MM.1S (cell line): ENCODE measurements around the gene CUL2.
"Not testable (repeated sequence)": the region's sequence is repeated elsewhere in the genome, so short reads cannot be mapped to it uniquely, and the experiment has no call there.

ENCODE experiments used
- DNase-seq: peaks from one replicate; pipeline ENCODE4 v3.0.0-alpha.2; 2015
- H2AFZ ChIP-seq: fragments of 300-600 bp; sonication (generic); 2 replicates; pipeline ENCODE4 v1.6.0; 2016; ENCODE audit warnings: antibody characterized with exemption, low read length
- H3F3A ChIP-seq: fragments of 300-600 bp; sonication (generic); 2 replicates; pipeline ENCODE4 v1.6.1; 2016; ENCODE audit warnings: mild to moderate bottlenecking, antibody characterized with exemption, low read length, moderate library complexity, mixed read lengths; ENCODE audit not compliant: insufficient read depth
- H3K27ac ChIP-seq: fragments of 300-600 bp; sonication (generic); 2 replicates; pipeline ENCODE4 v1.5.1; 2016; ENCODE audit warnings: mild to moderate bottlenecking, low read length
- H3K27me3 ChIP-seq: fragments of 300-600 bp; sonication (generic); replicated peaks from 2 replicates; pipeline ENCODE4 v1.6.0; 2016; ENCODE audit warnings: low read length; ENCODE audit not compliant: insufficient read depth
- H3K36me3 ChIP-seq: fragments of 300-600 bp; sonication (generic); replicated peaks from 2 replicates; pipeline ENCODE4 v1.6.1; 2016; ENCODE audit warnings: mild to moderate bottlenecking, low read length, mixed read lengths; ENCODE audit not compliant: insufficient read depth
- H3K4me1 ChIP-seq: fragments of 300-600 bp; sonication (generic); 2 replicates; pipeline ENCODE4 v1.6.1; 2016; ENCODE audit warnings: low read length, mixed read lengths
- H3K4me2 ChIP-seq: fragments of 300-600 bp; sonication (generic); 2 replicates; pipeline ENCODE4 v1.6.0; 2016; ENCODE audit warnings: low read depth, low read length
- H3K4me3 ChIP-seq: fragments of 300-600 bp; sonication (generic); 2 replicates; pipeline ENCODE4 v1.5.1; 2016; ENCODE audit warnings: low read length, mixed read lengths
- H3K79me2 ChIP-seq: fragments of 300-600 bp; sonication (generic); 2 replicates; pipeline ENCODE4 v1.6.1; 2016; ENCODE audit warnings: mixed run types, low read length, mixed read lengths
- H3K9ac ChIP-seq: fragments of 300-600 bp; sonication (generic); 2 replicates; pipeline ENCODE4 v1.6.1; 2016; ENCODE audit warnings: low read length, mixed read lengths
- H3K9me2 ChIP-seq: fragments of 300-600 bp; sonication (generic); replicated peaks from 2 replicates; pipeline ENCODE4 v1.6.1; 2016; ENCODE audit warnings: mild to moderate bottlenecking, low read length, mixed read lengths; ENCODE audit not compliant: insufficient read depth
- H3K9me3 ChIP-seq: fragments of 300-600 bp; sonication (generic); replicated peaks from 2 replicates; pipeline ENCODE4 v1.6.1; 2016; ENCODE audit warnings: mild to moderate bottlenecking, low read length, mixed read lengths; ENCODE audit not compliant: insufficient read depth
- H4K20me1 ChIP-seq: fragments of 300-600 bp; sonication (generic); 2 replicates; pipeline ENCODE4 v1.6.1; 2016; ENCODE audit warnings: mild to moderate bottlenecking, low read length, moderate library complexity, mixed read lengths; ENCODE audit not compliant: insufficient read depth
- CTCF ChIP-seq: fragments of 300-600 bp; sonication (generic); IDR thresholded peaks from 2 replicates; pipeline ENCODE4 v1.5.1; 2016; ENCODE audit warnings: antibody characterized with exemption, low read length, mixed read lengths
- EZH2 ChIP-seq: fragments of 300-600 bp; sonication (generic); optimal IDR thresholded peaks from 2 replicates; pipeline ENCODE3; 2017; ENCODE audit warnings: low read depth, mild to moderate bottlenecking, antibody characterized with exemption, low read length, mixed read lengths
- EZH2phosphoT487 ChIP-seq: fragments of 300-600 bp; sonication (generic); IDR thresholded peaks from 2 replicates; pipeline ENCODE4 v1.6.1; 2018; ENCODE audit warnings: antibody characterized with exemption, low read length

The CUL2 gene

GRCh38 chr10:35083242-35083641, 6.9 kb downstream of the CUL2 start:
- Histone ChIP-seq H4K20me1 (no peaks in the 10 kb centered on the region), H3K4me3 (no peak overlapping the region), H3F3A (no peaks in the 10 kb centered on the region), H3K4me1 (peaks cover 8% of the 10 kb centered on the region; the same call in 1 of the 2 replicates), H3K9me3 (no peaks in the 10 kb centered on the region), H3K79me2 (peaks cover 96% of the 10 kb centered on the region), H3K27me3 (no peaks in the 10 kb centered on the region), H3K4me2 (no peak overlapping the region), H2AFZ (no peak overlapping the region), H3K27ac (no peak overlapping the region), H3K9me2 (no peaks in the 10 kb centered on the region), H3K9ac (no peak overlapping the region), H3K36me3 (no peaks in the 10 kb centered on the region)
- TF ChIP-seq EZH2phosphoT487 (no peak), CTCF (no peak), EZH2 (no peak)
- DNase-seq, result no peak

- not testable (repeated sequence) for H3K9me3 ChIP-seq, H3K27ac ChIP-seq, H4K20me1 ChIP-seq, H3K4me2 ChIP-seq, H3K9ac ChIP-seq, H3K27me3 ChIP-seq, H3K9me2 ChIP-seq, H2AFZ ChIP-seq, H3K4me1 ChIP-seq, DNase-seq, H3F3A ChIP-seq, H3K4me3 ChIP-seq, H3K36me3 ChIP-seq
- H3K79me2 ChIP-seq, result peaks cover 83% of the 10 kb centered on the region
These were observed 9.9 kb downstream of the CUL2 start for GRCh38 chr10:35080261-35080660.

GRCh38 chr10:35079763-35080162, 10.4 kb downstream of the CUL2 start:
- H2AFZ ChIP-seq, result no peak overlapping the region
- H3K36me3 ChIP-seq, result no peaks in the 10 kb centered on the region
- no peaks in the 10 kb centered on the region for H3K9me3 ChIP-seq
- H3K9me2 ChIP-seq, result no peaks in the 10 kb centered on the region
- no peaks in the 10 kb centered on the region for H3F3A ChIP-seq
- no peak for DNase-seq
- H3K4me1 ChIP-seq, result no peaks in the 10 kb centered on the region
- no peak overlapping the region for H3K4me2 ChIP-seq
- H3K4me3 ChIP-seq, result no peak overlapping the region
- peaks cover 83% of the 10 kb centered on the region for H3K79me2 ChIP-seq
- TF ChIP-seq EZH2phosphoT487, result no peak
- no peak for TF ChIP-seq EZH2
- no peak for TF ChIP-seq CTCF
- no peak overlapping the region for H3K27ac ChIP-seq
- H3K27me3 ChIP-seq, result no peaks in the 10 kb centered on the region
- H4K20me1 ChIP-seq, result no peaks in the 10 kb centered on the region
- no peak overlapping the region for H3K9ac ChIP-seq

GRCh38 chr10:35079265-35079664, 10.9 kb downstream of the CUL2 start:
- Histone ChIP-seq H3K79me2 (peaks cover 83% of the 10 kb centered on the region), H3K4me2 (no peak overlapping the region), H3K36me3 (no peaks in the 10 kb centered on the region), H2AFZ (no peak overlapping the region), H3F3A (no peaks in the 10 kb centered on the region), H3K9me2 (no peaks in the 10 kb centered on the region), H4K20me1 (no peaks in the 10 kb centered on the region), H3K27me3 (no peaks in the 10 kb centered on the region), H3K27ac (no peak overlapping the region), H3K4me3 (no peak overlapping the region), H3K9me3 (no peaks in the 10 kb centered on the region), H3K9ac (no peak overlapping the region), H3K4me1 (no peaks in the 10 kb centered on the region)
- no peak for TF ChIP-seq EZH2
- no peak for TF ChIP-seq CTCF
- TF ChIP-seq EZH2phosphoT487, result no peak
- no peak for DNase-seq
